Medulla oblongata (tissue), 1 donor: ENCODE results near the gene DAZL.

Source experiments
- DNase-seq: peaks from one replicate; pipeline ENCODE4 v3.0.0-alpha.2; 2015; ENCODE audit errors: extremely low spot score

DAZL gene

DNA sequence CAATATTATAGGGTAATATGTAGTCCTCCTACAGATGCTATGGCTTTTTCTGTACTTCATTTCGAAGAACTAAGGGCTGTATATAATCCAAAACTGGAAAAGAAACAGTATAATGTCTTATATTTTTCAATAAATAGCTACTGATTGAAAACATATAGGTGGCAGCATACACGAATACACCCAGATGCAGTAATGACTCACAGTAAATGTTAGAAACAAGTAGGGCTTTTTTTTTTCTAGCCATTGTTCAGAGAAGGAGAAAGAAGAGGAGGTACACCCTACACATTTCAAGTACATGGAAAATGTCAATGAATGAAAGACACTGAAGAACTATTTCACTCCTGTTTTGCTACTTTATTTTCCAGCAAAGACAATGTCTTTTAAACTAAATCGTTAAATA, 9.4 kb downstream of the DAZL start:
- no peak for DNase-seq

DNA sequence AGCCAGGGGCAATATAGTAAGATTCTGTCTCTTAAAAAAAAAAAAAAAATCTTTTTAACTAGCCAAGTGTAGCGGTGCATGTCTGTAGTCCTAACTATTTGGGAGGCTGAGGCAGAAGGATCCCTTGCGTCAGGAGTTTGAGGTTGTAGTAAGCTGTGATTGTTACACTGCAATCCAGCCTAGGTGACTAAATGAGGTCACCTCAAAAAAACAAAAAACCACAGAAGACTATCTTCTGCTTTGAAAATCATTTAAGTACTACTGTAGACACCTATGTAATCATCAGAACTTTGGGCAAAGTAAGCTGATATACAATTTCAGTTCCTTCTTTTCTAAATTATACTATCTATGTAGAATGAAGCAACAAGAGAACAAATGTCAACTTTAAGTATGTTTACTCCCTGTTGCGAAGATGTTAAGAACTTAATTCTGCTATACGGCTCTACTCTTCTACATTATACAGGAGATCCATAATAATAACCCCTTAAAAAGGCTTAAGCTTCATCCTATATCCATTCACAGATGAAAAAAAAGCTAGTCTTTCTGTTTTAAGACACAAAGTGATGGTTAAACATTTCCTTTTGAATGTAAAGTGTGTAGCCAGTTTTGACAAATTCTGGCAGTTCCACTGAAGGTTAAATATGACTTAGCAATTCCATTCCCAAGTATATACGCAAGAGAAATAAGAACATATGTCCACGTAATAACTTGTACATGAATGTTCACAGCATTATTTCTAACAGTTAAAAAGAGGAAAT, 15.2 kb downstream of the DAZL start:
- DNase-seq = no peak

DNA sequence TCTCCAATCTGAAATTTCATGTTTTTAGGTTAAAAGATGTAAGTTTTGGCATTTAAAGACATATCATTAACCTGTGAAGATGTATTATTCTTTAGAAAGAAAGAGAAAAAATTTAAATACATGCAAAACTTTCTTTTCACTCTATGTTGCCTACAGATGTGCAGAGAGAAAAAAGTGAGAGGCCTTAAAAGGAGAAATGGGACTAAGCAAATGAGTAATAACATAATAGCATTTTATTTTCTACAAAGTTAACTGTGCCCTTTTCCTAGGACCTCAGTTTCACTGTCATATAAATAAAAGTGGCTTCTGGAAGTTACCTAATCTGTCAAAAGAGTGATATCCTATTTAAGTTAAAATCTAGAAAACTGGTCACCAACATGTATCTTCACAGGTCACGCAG, 16.1 kb downstream of the DAZL start:
- no peak for DNase-seq

DNA sequence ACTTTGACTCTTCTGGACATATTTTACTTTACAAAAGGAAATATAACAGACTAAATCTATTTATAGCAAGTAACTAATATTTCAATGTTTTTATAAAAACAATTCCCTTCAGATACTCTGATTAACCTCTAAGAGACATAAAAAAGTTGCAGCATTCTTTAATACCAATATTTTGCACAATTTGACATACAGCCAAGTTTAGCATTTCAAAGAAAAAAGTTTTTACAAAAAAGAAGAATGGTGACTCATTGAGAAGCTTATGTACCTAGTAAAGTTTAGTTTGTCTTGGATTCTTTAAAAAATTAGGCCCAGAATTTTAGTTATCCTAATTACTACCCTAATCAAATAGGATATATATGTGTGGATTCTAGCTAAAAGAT, 17.6 kb downstream of the DAZL start:
- DNase-seq = no peak

DNA sequence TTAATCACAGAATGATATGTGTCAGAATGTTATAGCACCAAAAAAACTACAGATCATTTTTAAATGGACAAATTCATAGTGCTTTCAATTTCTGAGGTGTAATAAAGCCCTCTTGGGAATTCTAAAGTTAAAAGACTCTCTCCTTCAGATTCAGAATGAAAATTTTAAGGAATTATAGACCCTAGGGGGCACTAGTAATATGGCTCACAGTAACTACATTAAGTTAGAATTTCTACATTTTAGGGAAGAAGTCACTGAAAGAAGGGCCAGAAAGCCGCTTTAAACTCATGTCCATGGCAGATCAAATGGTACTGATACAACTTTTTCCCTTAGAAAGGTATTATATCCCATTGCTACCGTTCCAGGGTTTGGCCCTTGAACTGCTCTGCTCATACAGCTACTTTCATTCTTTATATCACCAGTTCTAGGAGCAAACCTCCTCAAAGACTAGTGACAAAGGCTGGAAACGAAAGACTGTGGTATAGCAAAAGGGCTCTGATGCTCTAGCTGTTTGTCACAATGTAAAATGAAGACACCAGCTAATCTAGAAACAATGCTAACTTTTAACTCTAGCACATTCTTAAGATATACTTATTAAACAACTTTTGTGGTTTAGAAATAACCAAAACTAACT, 18.1 kb downstream of the DAZL start:
- no peak for DNase-seq

DNA sequence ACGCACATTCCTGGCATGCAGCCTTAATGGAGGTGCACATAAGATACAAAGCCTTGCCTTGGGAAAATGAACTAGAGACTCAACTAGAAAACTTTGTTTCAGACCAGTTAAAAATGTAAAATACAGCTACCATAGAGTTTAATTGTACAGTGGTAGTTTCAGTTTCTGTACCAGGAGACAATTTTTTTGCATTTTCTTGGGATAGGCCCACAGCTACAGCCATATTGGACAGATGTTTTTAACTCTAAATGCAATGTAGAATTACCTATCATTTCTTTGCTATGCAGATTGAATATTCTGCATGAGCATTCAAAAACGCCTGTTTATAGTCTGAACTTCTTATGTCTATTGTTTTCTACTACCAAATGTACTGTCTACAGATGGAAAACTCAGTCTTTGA, 20.3 kb downstream of the DAZL start:
- no peak for DNase-seq

DNA sequence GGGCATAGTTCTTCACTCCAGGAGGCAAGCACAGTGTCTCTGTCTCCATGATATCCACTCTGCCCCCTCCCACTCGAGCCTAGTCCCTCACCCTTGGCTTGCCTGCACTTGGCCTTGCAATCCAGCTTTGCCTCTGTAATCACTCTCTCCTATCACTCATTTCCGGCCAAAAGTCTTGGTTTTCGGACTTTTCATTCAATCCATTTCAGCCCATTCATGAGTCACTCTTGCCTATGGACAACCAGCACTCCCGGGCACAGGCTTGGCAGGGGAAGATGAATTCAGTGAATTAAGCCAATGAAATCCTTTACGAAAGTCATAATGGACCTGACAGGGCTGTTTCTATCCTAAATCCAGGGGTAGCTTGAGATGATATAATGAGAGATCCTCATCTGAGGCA, 21.7 kb downstream of the DAZL start:
- DNase-seq = no peak

DNA sequence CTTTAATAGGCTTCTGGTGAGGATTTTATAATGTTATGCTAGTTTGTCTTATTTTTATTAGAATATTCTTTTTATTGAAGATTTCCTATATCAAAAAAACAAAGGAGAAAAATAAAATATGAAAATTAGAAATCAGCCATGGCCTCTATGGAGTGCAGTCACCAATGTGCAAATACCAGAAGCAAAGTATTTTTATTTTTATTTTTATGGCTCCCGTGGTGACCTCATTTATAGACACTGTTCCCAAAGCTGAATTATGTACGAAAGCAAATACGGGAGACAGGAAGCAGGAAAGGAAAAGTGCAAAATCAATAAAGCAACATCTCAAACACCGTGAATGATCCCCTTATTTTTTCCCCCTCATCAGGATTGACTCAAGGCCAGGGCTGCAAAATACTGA, 35.1 kb downstream of the DAZL start:
- DNase-seq = no peak

DNA sequence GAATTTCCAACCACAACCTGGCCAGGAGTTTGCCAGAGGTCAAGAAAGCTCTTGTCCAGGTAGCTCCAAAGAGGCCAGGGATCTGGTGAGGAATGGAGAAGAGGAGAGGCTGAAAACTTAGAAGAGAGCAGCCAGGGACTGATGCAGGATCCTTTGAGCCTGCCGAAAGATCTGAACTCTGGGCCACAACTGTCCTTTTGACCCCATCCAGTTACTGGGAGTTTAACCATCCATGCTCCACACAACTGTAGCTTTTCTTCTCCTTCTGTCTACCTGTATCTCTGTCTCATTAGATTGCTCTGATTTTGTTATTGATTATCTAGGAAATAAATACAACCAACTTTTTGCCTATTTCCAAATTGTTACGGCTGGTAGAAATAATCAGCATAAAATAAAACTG, 36.7 kb downstream of the DAZL start:
- DNase-seq = no peak

DNA sequence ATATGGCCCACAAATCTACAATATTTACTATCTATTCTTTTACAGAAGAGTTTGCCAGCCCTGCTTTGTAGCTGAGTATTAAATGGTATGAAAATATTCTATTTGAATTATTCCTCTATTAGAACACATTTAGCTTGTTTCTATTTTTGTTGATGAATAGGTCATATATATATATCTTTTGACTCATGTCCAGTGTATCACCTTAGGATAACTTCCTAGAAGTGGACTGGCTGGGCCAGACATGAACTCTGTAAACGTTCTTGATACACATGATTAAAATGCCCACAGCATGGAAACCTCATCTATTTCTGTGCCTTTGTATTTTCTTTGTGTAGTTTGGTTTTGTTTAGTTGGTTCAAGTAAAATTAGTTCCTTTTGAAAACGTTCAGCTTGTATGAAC, 37.1 kb downstream of the DAZL start:
- DNase-seq = no peak

DNA sequence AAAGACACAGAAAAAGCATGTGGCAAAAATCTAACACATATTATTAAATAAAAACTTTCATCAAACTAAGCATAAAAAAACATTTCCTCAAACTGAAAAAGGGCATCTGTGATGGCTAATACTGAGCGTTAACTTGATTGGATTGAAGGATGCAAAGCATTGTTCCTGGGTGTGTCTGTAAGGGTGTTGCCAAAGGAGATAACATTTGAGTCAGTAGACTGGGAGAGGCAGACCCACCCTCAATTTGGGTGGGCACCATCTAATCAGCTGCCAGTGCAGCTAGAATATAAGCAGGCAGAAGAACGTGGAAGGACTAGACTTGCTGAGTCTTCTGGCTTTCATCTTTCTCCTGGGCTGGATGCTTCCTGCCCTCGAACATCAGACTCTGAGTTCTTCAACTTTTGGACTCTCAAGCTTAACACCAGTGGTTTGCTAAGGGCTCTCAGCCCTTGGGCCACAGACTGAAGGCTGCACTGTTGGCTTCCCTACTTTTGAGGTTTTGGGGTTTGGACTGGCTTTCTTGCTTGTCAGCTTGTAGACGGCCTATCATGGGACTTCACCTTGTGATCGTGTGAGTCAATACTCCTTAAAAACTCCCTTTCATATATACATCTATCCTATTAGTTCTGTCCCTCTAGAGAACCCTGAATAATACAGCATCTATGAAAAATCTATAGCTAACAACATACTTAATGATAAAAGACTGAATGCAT, 45.4 kb downstream of the DAZL start:
- DNase-seq = no peak

DNA sequence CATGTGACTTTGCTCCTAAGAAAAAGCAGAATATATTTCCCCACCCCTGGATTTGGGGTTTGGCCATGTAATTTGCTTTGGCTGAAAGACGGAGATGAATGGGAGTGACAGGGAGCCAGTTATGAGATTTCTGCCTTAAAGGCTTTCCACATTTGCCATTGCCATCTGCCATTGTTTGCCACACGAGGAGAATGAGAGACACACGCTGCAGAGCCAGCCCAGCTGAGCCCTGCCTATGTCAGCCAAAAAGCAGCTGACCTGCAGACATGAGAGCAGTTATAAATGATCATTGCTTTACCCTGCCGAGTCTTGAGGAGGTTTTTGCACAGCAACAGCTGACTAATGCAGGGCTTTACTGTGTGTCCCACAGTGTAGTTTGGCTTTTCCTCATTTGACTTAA, 51.1 kb downstream of the DAZL start:
- no peak for DNase-seq

DNA sequence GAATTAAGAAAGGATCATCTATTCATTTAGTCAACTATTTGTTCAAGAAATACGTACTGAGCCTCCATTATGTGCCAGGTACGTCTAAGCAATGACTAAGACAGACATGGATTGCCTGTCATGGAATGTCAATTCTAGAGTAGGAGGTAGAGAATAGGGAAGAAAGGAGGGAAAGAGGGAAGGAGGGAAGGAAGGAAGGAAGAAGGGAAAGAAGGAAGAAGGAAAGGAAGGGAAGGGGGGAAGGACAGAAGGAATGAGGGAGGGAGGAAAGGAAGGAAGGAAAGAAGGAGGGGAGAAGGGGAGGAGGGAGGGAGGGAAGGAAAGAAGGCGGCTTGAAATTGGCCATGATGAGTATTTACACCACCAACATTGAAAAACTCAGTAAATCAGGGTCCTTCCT, 52.5 kb downstream of the DAZL start:
- no peak for DNase-seq

DNA sequence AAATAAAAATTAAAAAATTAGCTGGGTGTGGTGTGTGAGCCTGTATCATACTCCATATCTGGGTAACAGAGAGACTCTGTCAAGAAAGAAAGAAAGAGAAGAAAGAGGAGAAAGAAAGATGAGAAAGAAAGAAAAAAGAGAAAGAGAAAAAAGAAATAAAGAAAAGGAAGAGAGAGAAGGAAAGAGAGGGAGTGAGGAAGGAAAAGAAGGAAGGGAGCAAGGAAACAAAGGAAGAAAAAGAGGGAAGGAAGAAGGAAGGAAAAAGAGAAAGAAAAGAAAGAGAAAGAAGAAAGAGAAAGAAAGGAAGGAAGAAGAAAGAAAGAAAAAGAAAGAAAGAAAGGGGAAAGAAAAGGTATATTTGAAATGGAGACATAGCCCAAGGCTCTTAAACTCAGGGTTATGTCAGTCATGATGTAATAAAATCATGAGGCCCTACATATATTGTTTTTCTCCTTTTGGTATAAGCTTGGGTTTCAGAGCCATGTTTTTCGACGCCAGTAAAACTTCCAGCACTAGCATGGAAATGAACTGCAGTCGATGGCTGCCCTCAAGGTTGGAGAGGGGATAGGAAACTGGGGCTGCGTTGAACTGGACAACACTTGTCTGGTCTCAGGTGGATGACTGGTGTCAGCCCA, 53.8 kb downstream of the DAZL start:
- no peak for DNase-seq

DNA sequence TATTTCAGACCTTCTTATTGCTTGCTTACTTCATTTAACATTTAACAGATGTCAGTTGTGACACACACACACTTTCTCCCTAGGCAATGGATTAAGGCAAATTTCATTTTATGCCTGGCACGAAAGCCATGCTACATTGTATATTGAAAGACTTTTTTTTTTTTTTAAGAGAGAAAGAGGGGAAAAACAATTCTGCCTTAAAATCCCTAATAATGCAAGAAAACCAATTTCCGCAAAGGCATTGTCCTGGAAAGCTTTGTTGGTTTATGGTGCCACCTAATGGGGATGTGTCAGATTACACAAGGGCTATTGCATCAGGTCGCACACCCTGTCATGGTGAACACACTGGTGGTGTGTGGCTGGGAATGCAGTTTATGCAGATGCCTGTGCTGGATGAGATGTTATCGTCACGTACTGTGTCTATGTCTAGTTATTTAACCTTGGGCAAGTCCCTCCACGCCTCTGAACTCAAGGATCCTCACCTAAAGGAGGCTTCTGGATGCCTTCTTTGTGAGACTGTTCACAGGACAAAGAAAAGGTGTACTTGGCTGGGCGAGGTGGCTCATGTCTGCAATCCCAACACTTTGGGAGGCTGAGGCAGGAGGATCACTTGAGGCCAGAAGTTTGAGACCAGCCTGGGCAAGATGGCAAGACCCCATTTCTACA, 54.4 kb downstream of the DAZL start:
- peak; percentile 93 for DNase-seq

DNA sequence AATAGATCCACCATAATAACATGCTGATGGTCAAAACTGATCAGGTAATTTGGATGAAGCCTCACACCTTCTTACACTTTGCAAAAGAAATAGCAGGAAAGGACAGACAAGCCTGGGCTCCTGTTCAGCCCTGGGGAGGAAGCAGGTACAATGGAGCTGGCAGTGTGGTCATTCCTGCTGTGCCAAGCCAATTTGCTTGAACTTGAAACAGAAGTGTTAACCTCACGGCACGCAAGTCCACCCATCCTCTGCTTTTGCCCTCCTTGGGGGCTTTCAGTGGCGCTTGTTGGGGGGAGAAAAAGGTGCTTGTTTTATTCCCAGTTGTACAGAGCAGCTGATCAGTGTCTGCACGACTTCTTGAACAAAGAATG, 54.9 kb downstream of the DAZL start:
- no peak for DNase-seq

DNA sequence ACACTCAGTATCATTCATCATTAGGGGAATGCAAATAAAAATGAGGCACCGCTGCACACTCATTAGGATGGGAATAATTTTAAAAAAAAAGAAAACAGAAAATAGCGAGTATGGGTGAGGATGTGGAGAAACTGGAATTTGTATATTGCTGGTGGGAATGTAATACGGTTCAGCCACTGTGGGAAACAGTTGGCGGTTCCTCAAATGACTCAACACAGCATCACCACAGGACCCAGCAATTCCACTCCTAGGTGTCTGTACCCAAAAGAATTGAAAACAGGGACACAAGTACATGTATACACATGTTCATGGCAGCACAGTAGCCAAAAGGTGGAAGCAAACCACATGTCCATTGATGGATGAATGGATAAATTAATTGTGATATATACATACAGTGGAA, 56.5 kb downstream of the DAZL start:
- no peak for DNase-seq

DNA sequence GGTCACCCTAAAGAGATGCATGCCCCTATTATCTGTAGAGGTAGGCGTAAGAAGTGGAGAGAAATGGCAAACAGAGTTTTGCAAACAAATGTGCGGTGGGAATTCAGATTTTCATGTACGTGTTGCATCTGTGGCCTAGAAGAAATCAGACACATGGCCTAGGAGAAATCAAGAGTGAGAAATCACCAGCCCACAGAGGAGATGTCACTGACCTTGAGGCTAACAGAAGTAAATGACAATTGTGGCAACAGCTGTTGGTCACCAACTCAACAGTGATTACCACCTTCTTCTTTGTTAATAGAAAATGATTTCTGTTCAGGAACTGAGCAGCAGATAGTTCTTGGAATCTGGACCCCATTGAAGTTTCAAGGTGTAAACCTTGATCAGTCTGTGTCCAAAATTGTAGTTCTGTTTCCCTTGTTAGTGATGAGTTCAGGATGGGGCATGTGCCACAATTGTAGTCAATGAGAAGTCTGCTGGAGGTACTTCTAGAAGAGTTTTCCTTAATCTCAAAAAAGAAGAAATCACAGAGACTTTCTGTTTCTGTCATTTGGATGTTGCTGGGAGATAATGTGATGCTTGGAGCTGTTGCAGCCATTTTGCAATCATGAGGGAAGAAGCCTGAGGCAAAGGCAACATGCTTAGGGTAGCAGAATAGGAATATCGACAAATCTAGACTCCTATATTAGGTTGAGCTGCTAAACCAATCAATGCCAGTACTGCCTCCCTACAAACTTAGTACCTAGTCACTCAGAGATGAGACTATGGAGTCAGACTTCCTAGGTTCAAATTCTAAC, 57.5 kb downstream of the DAZL start:
- no peak for DNase-seq

DNA sequence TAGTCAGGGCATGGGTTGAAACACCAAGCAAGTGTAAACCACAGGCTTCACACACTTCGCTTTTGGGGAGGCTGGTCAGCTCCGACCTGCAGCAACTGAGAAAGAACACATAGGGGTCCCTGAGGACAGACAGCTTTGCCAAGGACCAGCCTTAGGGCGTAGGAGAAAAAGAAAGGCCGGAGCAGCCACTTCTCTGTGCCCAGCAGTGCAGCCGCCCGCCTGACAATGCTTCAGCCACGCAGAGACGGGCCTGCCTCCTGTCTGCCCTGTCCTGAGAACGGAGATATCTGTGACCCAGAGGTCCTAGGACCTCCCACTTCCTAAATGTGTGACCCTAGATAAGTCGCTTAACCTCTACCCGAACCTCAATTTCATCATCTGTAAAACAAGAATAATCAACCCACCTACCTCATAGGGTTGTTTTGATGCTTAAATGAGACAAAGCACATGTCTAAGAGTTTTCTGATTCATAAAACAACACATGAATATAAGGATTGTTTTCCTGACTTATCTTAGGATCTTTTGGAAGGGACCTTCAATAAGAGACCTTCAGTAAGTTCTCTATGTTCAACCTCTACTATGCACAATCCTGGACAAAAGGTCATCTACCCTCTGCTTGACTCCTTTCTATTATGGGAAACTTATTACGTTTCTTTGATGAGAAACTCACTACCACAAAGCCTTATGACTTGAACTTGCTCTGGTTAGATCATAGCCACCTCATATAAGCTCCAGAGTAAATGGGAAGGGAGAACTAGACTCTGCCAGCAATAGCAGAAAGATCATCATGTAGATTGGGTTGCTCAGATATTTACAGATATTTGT, 58.8 kb downstream of the DAZL start:
- DNase-seq = no peak

DNA sequence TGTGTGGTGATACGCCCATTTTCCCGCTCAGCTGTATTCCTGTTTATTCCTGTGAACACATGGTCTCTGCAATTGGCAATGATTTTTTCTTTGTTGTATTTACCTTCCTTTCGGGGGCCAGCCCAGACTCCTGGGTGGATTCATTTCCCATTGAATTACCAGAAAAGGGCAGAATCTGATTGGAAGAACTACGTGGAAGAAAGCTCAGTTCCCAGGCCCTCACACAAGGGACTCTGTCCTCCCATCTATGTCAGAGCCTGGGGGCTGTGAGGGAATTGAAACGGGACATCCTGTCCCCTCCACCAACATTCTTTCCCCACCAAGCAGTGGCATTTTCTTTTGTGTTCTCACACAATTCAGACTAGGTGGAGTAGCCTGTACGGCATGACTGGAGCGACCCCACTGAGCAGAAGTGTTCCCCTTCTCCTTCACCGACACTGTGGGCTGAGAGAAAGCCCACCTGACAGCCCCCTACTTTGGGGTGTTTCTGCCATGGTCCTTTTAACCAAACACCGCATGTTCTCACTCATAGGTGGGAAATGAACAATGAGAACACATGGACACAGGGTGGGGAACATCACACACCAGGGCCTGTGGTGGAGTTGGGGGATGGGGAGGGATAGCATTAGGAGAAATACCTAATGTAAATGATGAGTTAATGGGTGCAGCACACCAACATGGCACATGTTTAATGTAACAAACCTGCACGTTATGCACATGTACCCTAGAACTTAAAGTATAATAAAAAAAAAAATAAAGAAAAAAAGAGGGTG, 59.6 kb downstream of the DAZL start:
- no peak for DNase-seq
